Caco-2 (cell line): ENCODE results near the gene SPACDR. TPM values are rescaled to one million over a fixed set of nuclear protein-coding genes. Genes with fewer than 3 reads are reported as not detected.

Source experiments
- BruUV-seq: library from RNA; stranded (reverse); fragments of 400-500 nt; replicated peaks from 2 replicates; lab custom pipeline; 2021; lab: Mats Ljungman, UMichigan
- CTCF ChIA-PET: fragments of 300-600 bp; sonication (Branson Sonifier 250); formaldehyde crosslinking; loops from one replicate; lab custom pipeline; 2022; ENCODE audit warnings: antibody characterized with exemption; lab: Charles Lee
- POLR2A ChIA-PET: fragments of 300-600 bp; sonication (Branson Sonifier 250); formaldehyde crosslinking; loops from one replicate; lab custom pipeline; 2022; ENCODE audit warnings: antibody characterized with exemption; lab: Charles Lee
- DNase-seq, 2 experiments: peaks; one replicate each; pipeline versions ENCODE4 v3.0.0 to v3.0.0-alpha.2; 2020 to 2022
- H3K27me3 ChIP-seq: replicated peaks from 2 replicates; pipeline ENCODE4 v1.6.0; 2011; ENCODE audit warnings: low read length; ENCODE audit not compliant: control insufficient read depth, insufficient read depth
- H3K36me3 ChIP-seq: 2 replicates; pipeline ENCODE4 v1.5.1; 2011; ENCODE audit warnings: low read length; ENCODE audit not compliant: control insufficient read depth, insufficient read depth
- H3K4me1 ChIP-seq: fragments of 250-450 bp; sonication (Bioruptor Pico); 2 replicates; pipeline ENCODE4 v1.5.1; 2020; ENCODE audit warnings: mild to moderate bottlenecking
- H3K4me3 ChIP-seq: 2 replicates; pipeline ENCODE4 v1.5.1; 2011; ENCODE audit warnings: low read depth, mild to moderate bottlenecking, control low read depth, low read length
- H3K9me3 ChIP-seq: fragments of 250-450 bp; sonication (Bioruptor Pico); 2 replicates; pipeline ENCODE4 v1.5.1; 2020; ENCODE audit warnings: mild to moderate bottlenecking, moderate library complexity
- H3K27ac Mint-ChIP-seq: one replicate; pipeline ENCODE4 v1.8.0; 2022; ENCODE audit warnings: mixed read lengths; ENCODE audit not compliant: unreplicated experiment
- H3K27me3 Mint-ChIP-seq: one replicate; pipeline ENCODE4 v1.8.0; 2022; ENCODE audit warnings: mixed read lengths; ENCODE audit not compliant: insufficient read depth, unreplicated experiment
- H3K36me3 Mint-ChIP-seq: one replicate; pipeline ENCODE4 v1.8.0; 2022; ENCODE audit warnings: mild to moderate bottlenecking, mixed read lengths; ENCODE audit not compliant: insufficient read depth, unreplicated experiment
- H3K4me1 Mint-ChIP-seq: one replicate; pipeline ENCODE4 v1.8.0; 2022; ENCODE audit warnings: low read depth, mixed read lengths; ENCODE audit not compliant: unreplicated experiment
- H3K4me3 Mint-ChIP-seq: one replicate; pipeline ENCODE4 v1.8.0; 2022; ENCODE audit warnings: mild to moderate bottlenecking, moderate library complexity, mixed read lengths; ENCODE audit not compliant: unreplicated experiment
- H3K9me3 Mint-ChIP-seq: one replicate; pipeline ENCODE4 v1.8.0; 2022; ENCODE audit warnings: mixed read lengths; ENCODE audit not compliant: unreplicated experiment
- intact Hi-C: fragments of 100-400 bp; cut with micrococcal nuclease; formaldehyde crosslinking; loops from one replicate; pipeline ENCODE4 v1.10.0; 2022; ENCODE audit not compliant: unreplicated experiment
- total RNA-seq: library from RNA; stranded (reverse); gene quantifications from 2 replicates; pipeline ENCODE4 v1.2.3, GENCODE V29; 2022
- TF ChIP-seq, protein P1 (sequence below), 2 experiments: fragments of 200-600 bp in 1 of 2; IDR thresholded peaks; 1 replicate in 1 of 2; 2 replicates in 1 of 2; pipeline versions ENCODE4 v1.5.1 to v1.8.0; 2011 to 2022; ENCODE audit warnings: antibody characterized with exemption in 1 of 2, control low read depth in 1 of 2, inconsistent platforms in 1 of 2, low read depth in 1 of 2, low read length in 1 of 2, mild to moderate bottlenecking in 1 of 2, moderate library complexity in 1 of 2; ENCODE audit not compliant: insufficient read depth in 1 of 2, severe bottlenecking in 1 of 2, unreplicated experiment in 1 of 2

The SPACDR gene
- total RNA-seq, 1 experiment from 2014 or later, result 0.41 TPM

DNA sequence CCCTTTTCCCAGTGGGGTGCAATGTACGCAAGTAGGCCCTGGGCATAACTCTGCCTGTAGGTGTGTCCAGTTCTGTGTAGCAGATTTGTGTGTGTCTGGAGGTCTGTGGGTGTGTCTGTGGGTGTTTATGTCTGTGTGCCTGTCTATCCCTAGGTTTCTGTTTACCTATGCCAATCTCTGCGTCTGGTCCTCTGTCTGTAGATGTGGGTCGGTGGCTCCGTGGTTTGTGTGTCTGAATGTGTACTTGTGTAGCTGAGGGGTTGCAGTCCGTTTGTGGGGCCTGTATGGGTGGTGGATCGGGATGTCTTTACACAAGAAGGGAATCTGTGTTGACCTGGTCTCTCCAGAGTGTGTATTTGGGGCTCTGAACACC is 20.6 kb upstream of the SPACDR start:
- Mint-ChIP-seq H3K27me3 (no peaks in the 10 kb centered on the region), H3K4me3 (peak overlapping the region; percentile 50), H3K4me1 (peaks cover 11% of the 10 kb centered on the region), H3K36me3 (peaks cover under 1% of the 10 kb centered on the region), H3K9me3 (no peaks in the 10 kb centered on the region), H3K27ac (no peak overlapping the region)
- Histone ChIP-seq H3K9me3 (no peaks in the 10 kb centered on the region), H3K27me3 (no peaks in the 10 kb centered on the region), H3K36me3 (no peaks in the 10 kb centered on the region), H3K4me1 (peaks cover 11% of the 10 kb centered on the region; the same call in 1 of the 2 replicates), H3K4me3 (no peak overlapping the region)
- TF ChIP-seq, protein P1, sequence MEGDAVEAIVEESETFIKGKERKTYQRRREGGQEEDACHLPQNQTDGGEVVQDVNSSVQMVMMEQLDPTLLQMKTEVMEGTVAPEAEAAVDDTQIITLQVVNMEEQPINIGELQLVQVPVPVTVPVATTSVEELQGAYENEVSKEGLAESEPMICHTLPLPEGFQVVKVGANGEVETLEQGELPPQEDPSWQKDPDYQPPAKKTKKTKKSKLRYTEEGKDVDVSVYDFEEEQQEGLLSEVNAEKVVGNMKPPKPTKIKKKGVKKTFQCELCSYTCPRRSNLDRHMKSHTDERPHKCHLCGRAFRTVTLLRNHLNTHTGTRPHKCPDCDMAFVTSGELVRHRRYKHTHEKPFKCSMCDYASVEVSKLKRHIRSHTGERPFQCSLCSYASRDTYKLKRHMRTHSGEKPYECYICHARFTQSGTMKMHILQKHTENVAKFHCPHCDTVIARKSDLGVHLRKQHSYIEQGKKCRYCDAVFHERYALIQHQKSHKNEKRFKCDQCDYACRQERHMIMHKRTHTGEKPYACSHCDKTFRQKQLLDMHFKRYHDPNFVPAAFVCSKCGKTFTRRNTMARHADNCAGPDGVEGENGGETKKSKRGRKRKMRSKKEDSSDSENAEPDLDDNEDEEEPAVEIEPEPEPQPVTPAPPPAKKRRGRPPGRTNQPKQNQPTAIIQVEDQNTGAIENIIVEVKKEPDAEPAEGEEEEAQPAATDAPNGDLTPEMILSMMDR (IDR thresholded peaks at IDR 0.05; ENCODE audit: insufficient read depth in 1 of 2, low read depth in 1 of 2, low read length in 1 of 2, severe bottlenecking in 1 of 2, unreplicated experiment in 1 of 2), result no peak
- ChIA-PET CTCF (no interaction called here), POLR2A (no interaction called here)
- no peak for DNase-seq
- no TSS peak for BruUV-seq
- intact Hi-C loops, result no loop called here

DNA sequence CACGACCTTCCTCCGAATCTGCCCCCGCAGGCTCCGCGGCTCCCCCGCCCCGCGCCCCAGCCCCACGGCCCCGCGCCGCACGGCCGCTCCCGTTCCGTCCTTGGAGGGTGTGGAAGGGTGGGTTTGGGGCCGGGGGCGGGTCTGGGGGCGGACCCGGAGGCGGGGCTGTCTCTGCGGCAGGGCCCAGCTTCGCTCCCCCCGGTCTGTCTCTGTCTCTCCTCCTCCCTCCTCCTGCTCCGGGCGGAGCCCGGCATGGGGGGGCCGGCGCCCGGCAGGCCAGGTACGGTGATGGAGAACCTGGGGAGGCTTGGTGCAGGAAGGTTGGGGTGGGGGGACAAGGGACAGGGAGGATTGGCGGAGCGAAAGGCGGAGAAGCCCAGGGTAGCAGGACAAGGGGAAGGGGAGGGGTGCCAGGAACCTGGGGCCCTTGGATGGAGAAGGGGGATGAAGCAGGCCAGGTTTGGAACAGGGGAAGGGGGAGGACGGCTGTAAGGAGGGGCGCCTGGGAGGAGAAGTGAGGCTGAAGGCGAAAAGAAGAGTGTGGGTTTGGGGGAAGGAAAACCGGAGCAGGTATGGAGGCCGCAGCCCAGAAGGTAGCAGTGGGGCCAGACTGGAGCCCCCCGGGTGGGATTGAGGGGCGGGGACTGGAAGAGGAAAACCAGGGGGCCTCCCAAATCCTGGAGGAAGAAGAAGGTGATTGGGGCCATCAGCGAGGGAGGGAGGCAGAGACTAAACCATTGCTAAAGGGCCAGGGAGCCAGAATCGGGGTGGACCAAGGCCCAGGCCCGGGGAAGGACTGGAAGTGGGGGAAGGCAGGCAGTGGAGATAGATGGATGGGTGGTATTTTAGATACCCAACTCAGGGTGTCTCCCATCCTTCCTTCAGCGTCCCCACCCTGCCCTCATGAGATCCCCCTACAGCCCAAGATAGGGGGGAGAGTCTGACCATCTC is 19.9 kb upstream of the SPACDR start, which contains the start of gene NYAP1:
NYAP1 (plus strand) TSS at position 206 of the 951 bp plus-strand sequence. CDS start 1,385 bp downstream, outside the sequence.
- ChIA-PET POLR2A (interaction anchor here (0.6 to 0.8 kb wide), 3 partner anchors 77 to 365 kb away, joined by 3 to 6 read pairs (median 4); partner anchors contain the start of genes FBXO24 and LRCH4), CTCF (interaction anchor here (1.4 to 2.6 kb wide), 2 partner anchors 76 to 102 kb away, joined by 4 to 18 read pairs; partner anchors contain the start of genes FBXO24 and LRCH4)
- peaks cover 11% of the 10 kb centered on the region; the same call in 1 of the 2 replicates for H3K4me1 ChIP-seq
- Mint-ChIP-seq H3K9me3 (no peaks in the 10 kb centered on the region), H3K4me1 (peaks cover 15% of the 10 kb centered on the region), H3K27me3 (no peaks in the 10 kb centered on the region), H3K36me3 (peaks cover 7% of the 10 kb centered on the region), H3K27ac (peak within 1 kb of the TSS; percentile 76), H3K4me3 (peak within 1 kb of the TSS; percentile 88)
- no peaks in the 10 kb centered on the region for H3K9me3 ChIP-seq
- intact Hi-C loops, result loop anchor here (1.0 to 2.0 kb wide), 3 partner anchors 15 to 75 kb away; no protein-coding TSS in a partner anchor
- DNase-seq, result peak; percentile 72 to 73
- BruUV-seq, result no TSS peak
- TF ChIP-seq, protein P1 (IDR thresholded peaks at IDR 0.05; ENCODE audit: insufficient read depth in 1 of 2, low read depth in 1 of 2, low read length in 1 of 2, severe bottlenecking in 1 of 2, unreplicated experiment in 1 of 2), result no peak
- H3K36me3 ChIP-seq, result no peaks in the 10 kb centered on the region
- no peaks in the 10 kb centered on the region for H3K27me3 ChIP-seq
- peak within 1 kb of the TSS; percentile 74 for H3K4me3 ChIP-seq

DNA sequence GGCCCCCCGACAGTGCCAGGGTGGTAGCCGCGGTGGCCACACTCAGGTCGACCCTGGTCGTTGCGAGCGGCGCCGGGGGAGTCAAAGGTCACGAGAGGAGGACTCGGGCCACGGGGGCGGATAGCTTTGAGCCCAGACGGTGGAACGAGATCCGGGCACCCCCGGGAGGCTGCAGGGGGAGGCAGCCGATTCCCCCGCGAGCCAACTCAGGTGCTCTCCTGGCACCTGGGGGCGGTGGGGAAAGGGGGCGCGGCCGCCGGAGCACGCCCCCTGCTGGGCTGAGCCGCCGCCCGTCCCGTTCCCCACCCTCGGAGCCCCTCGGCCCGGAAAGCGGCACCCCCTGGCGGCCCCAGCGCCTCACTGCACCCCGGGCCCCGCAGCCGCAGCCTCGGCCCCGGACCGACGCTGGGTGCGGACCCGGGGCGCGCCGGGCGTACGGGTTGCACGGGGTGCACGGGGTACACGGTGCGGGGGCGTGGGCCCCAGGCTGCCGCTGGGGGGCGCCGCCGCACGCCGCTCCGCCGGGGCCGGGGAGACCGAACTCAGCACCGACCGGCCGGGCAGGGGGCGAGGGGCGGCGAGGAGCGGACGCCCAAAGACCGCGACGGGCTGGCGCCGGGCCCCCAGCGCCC is 19.1 kb upstream of the SPACDR start:
- TF ChIP-seq, protein P1 (IDR thresholded peaks at IDR 0.05; ENCODE audit: insufficient read depth in 1 of 2, low read depth in 1 of 2, low read length in 1 of 2, severe bottlenecking in 1 of 2, unreplicated experiment in 1 of 2), result peak; percentile 88 to 99
- Mint-ChIP-seq H3K4me1 (peaks cover 18% of the 10 kb centered on the region), H3K27me3 (no peaks in the 10 kb centered on the region), H3K27ac (peak overlapping the region; percentile 76), H3K36me3 (peaks cover 10% of the 10 kb centered on the region), H3K9me3 (no peaks in the 10 kb centered on the region), H3K4me3 (peak overlapping the region; percentile 88)
- peaks cover 11% of the 10 kb centered on the region; the same call in 1 of the 2 replicates for H3K4me1 ChIP-seq
- peak; percentile 64 to 93 for DNase-seq
- H3K27me3 ChIP-seq, result no peaks in the 10 kb centered on the region
- H3K9me3 ChIP-seq, result no peaks in the 10 kb centered on the region
- H3K36me3 ChIP-seq, result no peaks in the 10 kb centered on the region
- BruUV-seq, result no TSS peak
- ChIA-PET CTCF (interaction anchor here (0.7 to 2.6 kb wide), 5 partner anchors 18 to 222 kb away, joined by 3 to 18 read pairs (median 5); partner anchors contain the start of genes FBXO24 and LRCH4), POLR2A (interaction anchor here (0.6 to 0.8 kb wide), 3 partner anchors 78 to 366 kb away, joined by 3 to 6 read pairs (median 4); partner anchors contain the start of genes FBXO24 and LRCH4)
- peak overlapping the region; percentile 74 for H3K4me3 ChIP-seq
- intact Hi-C loops, result loop anchor here (1.0 to 2.0 kb wide), 3 partner anchors 14 to 76 kb away; no protein-coding TSS in a partner anchor
